CD4-positive, alpha-beta memory T cell (primary cell): ENCODE measurements around the gene OMD. TPM values are rescaled to one million over a fixed set of nuclear protein-coding genes. Genes with fewer than 3 reads are reported as not detected.

ENCODE experiments used
- CTCF ChIA-PET: fragments of 350-600 bp; sonication (Branson Sonifier 250); formaldehyde crosslinking; loops from one replicate; lab custom pipeline; 2021; ENCODE audit warnings: inconsistent platforms; ENCODE audit not compliant: partially characterized antibody; lab: Charles Lee
- POLR2A ChIA-PET: fragments of 350-600 bp; sonication (Branson Sonifier 250); formaldehyde crosslinking; loops from one replicate; lab custom pipeline; 2021; ENCODE audit not compliant: partially characterized antibody; lab: Charles Lee
- DNase-seq, 5 donors: peaks; one replicate each; pipeline versions ENCODE4 v3.0.0 to v3.0.0-alpha.2; 2020 to 2022; ENCODE audit warnings: mixed read lengths in 1 of 5
- H3K27ac ChIP-seq: one replicate; pipeline ENCODE4 v1.7.0; 2013; ENCODE audit warnings: low read depth, low read length
- H3K27me3 ChIP-seq: 2 replicates; pipeline ENCODE4 v1.7.0; 2013; ENCODE audit warnings: mild to moderate bottlenecking, low read length, moderate library complexity; ENCODE audit not compliant: insufficient read depth
- H3K36me3 ChIP-seq: 2 replicates; pipeline ENCODE4 v1.7.0; 2013; ENCODE audit warnings: mild to moderate bottlenecking, low read length, moderate library complexity; ENCODE audit not compliant: insufficient read depth
- H3K4me1 ChIP-seq: 2 replicates; pipeline ENCODE4 v1.7.0; 2013; ENCODE audit warnings: mild to moderate bottlenecking, low read length, moderate library complexity; ENCODE audit not compliant: insufficient read depth
- H3K4me3 ChIP-seq, 2 donors: one replicate each; pipeline ENCODE4 v1.7.0; 2013; ENCODE audit warnings: low read length in 2 of 2, mild to moderate bottlenecking in 1 of 2
- H3K9me3 ChIP-seq, 2 donors: one replicate each; pipeline ENCODE4 v1.7.0; 2013; ENCODE audit warnings: low read length in 2 of 2, control low read depth in 1 of 2; ENCODE audit not compliant: control insufficient read depth in 1 of 2
- H3K27ac Mint-ChIP-seq, 7 donors: one replicate each; pipeline ENCODE4 v1.8.0; 2020 to 2021; ENCODE audit warnings: mixed read lengths in 7 of 7, mild to moderate bottlenecking in 6 of 7, inconsistent platforms in 3 of 7, moderate library complexity in 3 of 7
- H3K27me3 Mint-ChIP-seq, 2 donors: one replicate each; pipeline ENCODE4 v1.8.0; 2020 to 2021; ENCODE audit warnings: mixed read lengths in 2 of 2
- H3K36me3 Mint-ChIP-seq, 2 donors: one replicate each; pipeline ENCODE4 v1.8.0; 2020 to 2021; ENCODE audit warnings: mixed read lengths in 2 of 2, inconsistent platforms in 1 of 2, mild to moderate bottlenecking in 1 of 2
- H3K4me1 Mint-ChIP-seq, 4 donors: one replicate each; pipeline ENCODE4 v1.8.0; 2020 to 2021; ENCODE audit warnings: mixed read lengths in 4 of 4, mild to moderate bottlenecking in 1 of 4
- H3K4me3 Mint-ChIP-seq, 8 donors: one replicate each; pipeline ENCODE4 v1.8.0; 2020 to 2021; ENCODE audit warnings: mixed read lengths in 8 of 8, mild to moderate bottlenecking in 7 of 8, moderate library complexity in 6 of 8, inconsistent platforms in 3 of 8
- H3K9me3 Mint-ChIP-seq, 8 donors: one replicate each; pipeline ENCODE4 v1.8.0; 2020 to 2021; ENCODE audit warnings: mixed read lengths in 8 of 8, mild to moderate bottlenecking in 5 of 8, inconsistent platforms in 3 of 8, moderate library complexity in 1 of 8
- intact Hi-C: fragments of 100-400 bp; cut with micrococcal nuclease; formaldehyde crosslinking; loops from one replicate; pipeline ENCODE4 v1.15.1; 2023
- polyA plus RNA-seq, 2 donors: library from polyadenylated mRNA; unstranded; fragments of 300-500 nt; fragmentation: Illumina TruSeq; gene quantifications; one replicate each; pipeline ENCODE4 v1.2.3, GENCODE V29; 2021
- total RNA-seq, 2 experiments: library from RNA; stranded (reverse); gene quantifications; one replicate each; pipeline ENCODE4 v1.2.3, GENCODE V29; 2021

OMD gene
- total and polyA plus RNA-seq, 4 experiments from 2014 or later, result 0.07 to 0.09 TPM; not detected in 2

- no peak for DNase-seq
- H3K27ac ChIP-seq, result no peak overlapping the region
- Mint-ChIP-seq H3K4me3 (no peak overlapping the region), H3K36me3 (no peaks in the 10 kb centered on the region), H3K27me3 (no peaks in the 10 kb centered on the region), H3K9me3 (peaks cover 0 to 2% (median 0%) of the 10 kb centered on the region in 8 donors), H3K27ac (no peak overlapping the region), H3K4me1 (peaks cover 19 to 28% (median 22%) of the 10 kb centered on the region in 4 donors)
- H3K27me3 ChIP-seq, result no peaks in the 10 kb centered on the region
- POLR2A ChIA-PET, result no interaction called here
- peaks cover 33% of the 10 kb centered on the region for H3K4me1 ChIP-seq
- intact Hi-C loops, result no loop called here
- CTCF ChIA-PET, result no interaction called here
- H3K36me3 ChIP-seq, result no peaks in the 10 kb centered on the region
- H3K4me3 ChIP-seq, result no peak overlapping the region
- no peaks in the 10 kb centered on the region for H3K9me3 ChIP-seq
These were observed 21.2 kb downstream of the OMD start for GRCh38 chr9:92402826-92403745.

- no peak overlapping the region for H3K4me3 Mint-ChIP-seq
- intact Hi-C loops, result no loop called here
- H3K36me3 Mint-ChIP-seq, result no peaks in the 10 kb centered on the region
- no peak overlapping the region for H3K27ac ChIP-seq
- H3K27me3 ChIP-seq, result no peaks in the 10 kb centered on the region
- H3K9me3 ChIP-seq, result no peaks in the 10 kb centered on the region
- H3K36me3 ChIP-seq, result no peaks in the 10 kb centered on the region
- no peak overlapping the region for H3K27ac Mint-ChIP-seq
- H3K27me3 Mint-ChIP-seq, result no peaks in the 10 kb centered on the region
- peaks cover 19 to 28% (median 22%) of the 10 kb centered on the region in 4 donors for H3K4me1 Mint-ChIP-seq
- ChIA-PET POLR2A (no interaction called here), CTCF (no interaction called here)
- no peak for DNase-seq
- peaks cover 0 to 2% (median 0%) of the 10 kb centered on the region in 8 donors for H3K9me3 Mint-ChIP-seq
- H3K4me1 ChIP-seq, result peaks cover 30% of the 10 kb centered on the region
- H3K4me3 ChIP-seq, result no peak overlapping the region
These were observed 21.9 kb downstream of the OMD start for GRCh38 chr9:92402360-92402759.

GRCh38 chr9:92397853-92398252 lies 26.4 kb downstream of the OMD start:
- DNase-seq, result no peak
- Histone ChIP-seq H3K9me3 (no peaks in the 10 kb centered on the region), H3K36me3 (no peaks in the 10 kb centered on the region), H3K4me1 (no peaks in the 10 kb centered on the region), H3K27me3 (no peaks in the 10 kb centered on the region), H3K27ac (no peak overlapping the region), H3K4me3 (no peak overlapping the region)
- Mint-ChIP-seq H3K4me3 (no peak overlapping the region), H3K4me1 (no peaks in the 10 kb centered on the region), H3K27ac (no peak overlapping the region), H3K36me3 (no peaks in the 10 kb centered on the region), H3K27me3 (no peaks in the 10 kb centered on the region), H3K9me3 (peaks cover 0 to 2% (median 0%) of the 10 kb centered on the region in 8 donors)
- ChIA-PET POLR2A (no interaction called here), CTCF (no interaction called here)
- intact Hi-C loops, result no loop called here

- POLR2A ChIA-PET, result no interaction called here
- no peak overlapping the region for H3K4me3 ChIP-seq
- no peak for DNase-seq
- Mint-ChIP-seq H3K4me1 (no peaks in the 10 kb centered on the region), H3K9me3 (peaks cover 0 to 2% (median 0%) of the 10 kb centered on the region in 8 donors), H3K4me3 (no peak overlapping the region), H3K36me3 (no peaks in the 10 kb centered on the region), H3K27me3 (no peaks in the 10 kb centered on the region), H3K27ac (peak overlapping the region in 1 of 7 donors; percentile 9)
- intact Hi-C loops, result no loop called here
- no peaks in the 10 kb centered on the region for H3K9me3 ChIP-seq
- no peaks in the 10 kb centered on the region for H3K27me3 ChIP-seq
- H3K4me1 ChIP-seq, result no peaks in the 10 kb centered on the region
- CTCF ChIA-PET, result no interaction called here
- no peak overlapping the region for H3K27ac ChIP-seq
- H3K36me3 ChIP-seq, result no peaks in the 10 kb centered on the region
These were observed 28.7 kb downstream of the OMD start for GRCh38 chr9:92395617-92396016.

- H3K4me3 Mint-ChIP-seq, result no peak overlapping the region
- no peak overlapping the region for H3K27ac ChIP-seq
- H3K36me3 Mint-ChIP-seq, result no peaks in the 10 kb centered on the region
- no peaks in the 10 kb centered on the region for H3K4me1 ChIP-seq
- H3K27me3 ChIP-seq, result no peaks in the 10 kb centered on the region
- intact Hi-C loops, result no loop called here
- DNase-seq, result no peak
- H3K36me3 ChIP-seq, result no peaks in the 10 kb centered on the region
- no peak overlapping the region for H3K4me3 ChIP-seq
- POLR2A ChIA-PET, result no interaction called here
- CTCF ChIA-PET, result interaction anchor here (0.6 kb wide), 1 partner anchor 253 kb away, joined by 3 read pairs; no protein-coding TSS in a partner anchor
- peaks cover 0 to 2% (median 0%) of the 10 kb centered on the region in 8 donors for H3K9me3 Mint-ChIP-seq
- no peaks in the 10 kb centered on the region for H3K27me3 Mint-ChIP-seq
- no peaks in the 10 kb centered on the region for H3K4me1 Mint-ChIP-seq
- no peaks in the 10 kb centered on the region for H3K9me3 ChIP-seq
- no peak overlapping the region for H3K27ac Mint-ChIP-seq
These were observed 30.6 kb downstream of the OMD start for GRCh38 chr9:92393686-92394085.

GRCh38 chr9:92392690-92393089 lies 31.6 kb downstream of the OMD start:
- DNase-seq, result no peak
- Mint-ChIP-seq H3K4me1 (no peaks in the 10 kb centered on the region), H3K36me3 (no peaks in the 10 kb centered on the region), H3K4me3 (no peak overlapping the region), H3K27ac (no peak overlapping the region), H3K9me3 (no peaks in the 10 kb centered on the region), H3K27me3 (no peaks in the 10 kb centered on the region)
- no peaks in the 10 kb centered on the region for H3K4me1 ChIP-seq
- H3K4me3 ChIP-seq, result no peak overlapping the region
- no peak overlapping the region for H3K27ac ChIP-seq
- no peaks in the 10 kb centered on the region for H3K9me3 ChIP-seq
- no peaks in the 10 kb centered on the region for H3K36me3 ChIP-seq
- ChIA-PET POLR2A (no interaction called here), CTCF (no interaction called here)
- no peaks in the 10 kb centered on the region for H3K27me3 ChIP-seq
- intact Hi-C loops, result no loop called here

- ChIA-PET POLR2A (no interaction called here), CTCF (no interaction called here)
- no peak overlapping the region for H3K4me3 ChIP-seq
- no peak overlapping the region for H3K27ac ChIP-seq
- Mint-ChIP-seq H3K9me3 (no peaks in the 10 kb centered on the region), H3K4me3 (no peak overlapping the region), H3K36me3 (no peaks in the 10 kb centered on the region), H3K4me1 (peaks cover 0 to 1% (median 0%) of the 10 kb centered on the region in 4 donors), H3K27me3 (no peaks in the 10 kb centered on the region), H3K27ac (no peak overlapping the region)
- intact Hi-C loops, result no loop called here
- H3K4me1 ChIP-seq, result no peaks in the 10 kb centered on the region
- no peak for DNase-seq
- H3K9me3 ChIP-seq, result no peaks in the 10 kb centered on the region
- no peaks in the 10 kb centered on the region for H3K27me3 ChIP-seq
- no peaks in the 10 kb centered on the region for H3K36me3 ChIP-seq
These were observed 38.3 kb downstream of the OMD start for GRCh38 chr9:92385953-92386352.
